Stimulated activated CD8-positive, alpha-beta memory T cell treated with anti-CD3 and anti-CD28 coated beads, Interleukin-7, amount 100 ng/mL, for 1 hour (primary cell): ENCODE measurements around the gene GNB5.

Experiments used
- DNase-seq, 2 donors: peaks; one replicate each; pipeline ENCODE4 v3.0.0-alpha.2; 2020; ENCODE audit warnings: low read depth in 2 of 2

The GNB5 gene

DNA sequence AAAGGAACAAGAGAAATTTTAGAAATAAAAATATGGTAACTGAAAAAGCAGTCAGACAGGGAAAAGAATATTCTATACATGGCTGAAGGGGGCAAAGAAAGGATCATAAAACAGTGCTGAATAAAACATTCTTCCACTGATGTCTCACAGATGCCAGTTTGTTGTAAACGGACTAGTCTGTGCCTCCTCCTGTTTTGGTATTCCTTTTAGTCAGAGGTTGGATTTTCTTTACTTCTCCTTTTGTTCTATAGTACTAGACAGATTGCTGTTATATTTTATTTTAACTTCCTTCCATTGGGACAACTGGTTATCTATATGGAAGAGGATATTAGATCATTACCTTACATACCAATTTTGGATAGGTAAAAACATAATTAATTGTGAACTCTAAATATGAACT is 16.0 kb upstream of the GNB5 start:
- no peak for DNase-seq

DNA sequence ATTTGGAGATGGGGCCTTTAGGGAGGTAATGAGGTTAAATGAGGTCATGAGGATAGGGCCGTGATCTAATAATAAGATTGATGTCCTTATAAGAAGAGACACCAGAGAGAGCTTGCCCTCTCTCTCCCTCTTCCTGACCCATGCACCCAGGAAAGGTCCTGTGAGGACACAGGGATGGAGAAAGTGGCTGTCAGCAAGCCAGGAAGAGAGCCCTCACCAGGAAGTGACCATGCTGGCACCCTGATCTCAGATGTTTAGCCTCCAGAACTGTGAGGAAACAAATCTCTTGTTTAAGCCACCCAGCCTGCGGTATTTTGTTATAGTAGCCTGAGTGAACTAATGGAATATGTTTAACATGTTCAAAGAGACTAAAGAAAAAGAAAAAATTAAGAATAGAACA is 15.3 kb upstream of the GNB5 start:
- no peak for DNase-seq

GRCh38 chr15:52204657-52205056 is 13.5 kb upstream of the GNB5 start:
- DNase-seq = no peak

DNA sequence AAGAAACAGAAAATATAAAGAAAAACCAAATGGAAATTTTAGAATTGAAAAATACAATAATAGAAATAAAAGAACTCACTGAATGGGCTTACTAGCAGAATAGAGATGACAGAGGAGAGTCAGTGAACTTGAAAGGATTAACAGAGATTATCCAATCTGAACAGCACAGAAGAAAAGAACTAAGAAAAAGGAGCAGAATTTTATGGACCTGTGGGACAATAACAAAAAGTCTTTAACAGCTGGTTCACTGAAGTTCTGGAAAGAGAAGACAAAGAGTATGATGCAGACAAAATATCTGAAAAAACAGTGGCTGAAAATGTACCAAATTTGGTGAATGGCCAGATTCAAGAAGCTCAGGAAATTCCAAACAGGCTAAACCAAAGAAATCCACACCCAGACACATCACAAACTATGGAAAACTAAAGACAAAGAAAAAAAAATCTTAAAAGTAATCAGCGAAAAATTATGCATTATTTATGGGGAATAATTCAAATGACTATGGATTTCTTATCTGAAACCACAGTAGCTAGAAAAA is 9.7 kb upstream of the GNB5 start:
- DNase-seq = no peak

GRCh38 chr15:52199271-52199670 is 8.1 kb upstream of the GNB5 start:
- DNase-seq = no peak

DNA sequence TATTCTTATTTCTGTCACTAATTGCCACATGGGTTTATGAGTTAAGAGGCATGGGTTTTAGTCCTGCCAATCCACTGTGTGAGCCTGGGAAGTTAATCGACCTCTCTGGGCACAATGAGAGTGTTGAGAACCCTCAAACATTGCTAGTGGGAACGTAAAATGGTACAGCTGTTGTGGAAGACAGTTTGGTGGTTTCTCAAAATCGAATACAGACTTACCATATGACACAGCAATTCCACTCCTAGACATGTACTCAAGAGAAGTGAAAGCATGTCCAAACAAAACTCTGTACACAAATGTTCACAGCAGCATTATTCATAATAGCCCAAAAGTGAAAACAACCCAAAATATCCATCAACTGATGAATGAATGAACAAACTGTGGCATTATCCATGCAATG is 5.7 kb upstream of the GNB5 start:
- no peak for DNase-seq

- no peak for DNase-seq
Observed at GRCh38 chr15:52193791-52194190, 2.6 kb upstream of the GNB5 start.

GRCh38 chr15:52193321-52193720 is 2.1 kb upstream of the GNB5 start:
- DNase-seq = no peak

GRCh38 chr15:52186651-52187486 is 4.3 kb downstream of the GNB5 start:
- no peak for DNase-seq

DNA sequence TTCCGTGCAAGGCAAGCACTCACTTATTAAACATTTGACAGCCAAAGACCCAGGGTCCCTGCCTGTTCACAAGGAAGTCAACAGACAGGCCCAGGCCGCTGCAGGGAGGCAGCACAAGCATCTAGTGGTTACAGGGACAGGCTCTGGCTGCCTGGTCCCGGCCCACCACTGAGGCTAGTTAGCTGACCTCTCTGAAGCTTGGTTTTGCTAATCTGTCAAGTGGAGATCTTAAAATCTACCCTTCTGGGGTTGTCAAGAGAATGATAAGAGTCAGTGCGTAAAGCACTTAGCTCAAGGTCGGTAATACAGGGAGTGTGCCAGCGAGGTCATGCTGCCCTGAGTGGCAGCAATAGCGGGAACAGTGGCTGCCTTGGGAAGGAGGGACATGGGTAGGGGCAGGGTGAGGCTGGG is 6.0 kb downstream of the GNB5 start:
- no peak for DNase-seq

- DNase-seq = no peak
Observed at GRCh38 chr15:52184721-52185120, 6.5 kb downstream of the GNB5 start.

DNA sequence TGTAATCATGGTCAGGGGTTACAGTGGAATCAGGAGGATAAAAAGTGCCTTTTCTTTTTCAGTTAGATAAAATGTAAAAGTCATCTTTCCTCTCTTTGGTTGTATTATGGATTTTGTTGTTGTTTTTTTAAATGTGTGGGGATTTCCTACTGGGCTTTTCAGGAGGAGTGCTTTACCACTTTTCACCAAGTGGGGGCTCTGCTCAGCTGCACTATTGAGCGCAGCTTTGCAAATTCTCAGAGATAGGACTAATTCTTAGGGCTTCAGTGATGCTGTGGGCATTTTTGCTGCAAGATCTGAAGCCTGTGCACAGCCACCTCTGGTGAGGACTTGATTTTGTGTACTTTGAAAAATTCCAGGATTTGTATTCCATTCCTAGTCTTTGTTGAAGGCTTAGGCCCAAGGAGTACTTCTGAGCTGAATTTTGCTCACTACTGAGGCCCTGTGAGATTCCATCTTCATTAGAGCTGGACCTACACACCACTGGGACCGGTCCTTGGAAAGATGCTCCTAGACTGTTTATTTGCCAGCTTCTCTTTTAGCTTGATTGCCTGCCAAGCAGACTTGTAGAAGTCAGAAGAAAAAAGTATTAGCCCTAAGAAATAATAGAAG is 7.5 kb downstream of the GNB5 start:
- no peak for DNase-seq

DNA sequence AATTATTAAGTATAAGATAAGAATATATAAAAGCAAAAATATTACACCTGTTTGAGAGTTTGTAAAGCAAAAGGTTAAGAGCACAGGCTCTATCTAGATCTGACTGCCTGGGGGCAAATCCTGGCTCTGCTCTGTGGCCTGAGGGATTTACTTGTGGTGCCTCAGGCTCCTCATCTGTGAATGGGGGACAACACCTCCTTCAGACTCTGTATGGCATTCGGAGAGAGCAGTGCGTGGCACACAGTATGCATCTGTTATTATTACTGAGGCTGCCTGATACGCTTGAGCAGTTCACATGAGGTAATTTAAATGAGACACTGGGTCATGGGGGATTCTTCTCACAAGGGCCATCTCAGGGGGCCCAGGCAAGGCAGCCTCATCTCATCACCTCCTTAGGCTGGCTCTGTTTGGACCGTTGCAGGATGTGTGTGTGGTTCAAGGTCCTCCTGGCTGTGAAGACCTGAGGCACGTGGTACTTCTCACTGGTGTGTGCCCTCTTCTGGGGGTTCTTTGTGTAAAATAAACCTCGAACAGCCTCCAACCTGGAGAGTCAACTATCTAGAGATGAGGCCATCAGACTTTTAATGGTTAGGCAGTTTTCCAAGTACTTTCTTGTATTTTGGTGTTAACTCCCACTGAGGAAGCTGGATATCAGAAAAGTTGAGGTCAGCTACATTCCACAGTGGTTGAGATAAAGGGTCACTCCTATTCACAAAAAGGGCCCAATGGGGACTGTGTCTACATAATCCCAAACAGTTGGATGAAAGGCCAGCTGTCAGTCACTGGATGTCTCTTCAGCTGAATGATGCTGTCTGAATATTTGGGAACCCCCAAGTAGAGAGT is 9.0 kb downstream of the GNB5 start:
- DNase-seq = no peak

GRCh38 chr15:52180851-52181450 is 10.2 kb downstream of the GNB5 start:
- no peak for DNase-seq

- DNase-seq = no peak
Observed at GRCh38 chr15:52180196-52180835, 10.9 kb downstream of the GNB5 start.

- DNase-seq = peak; percentile 69 to 72
Observed at GRCh38 chr15:52179278-52180195, 11.7 kb downstream of the GNB5 start.

DNA sequence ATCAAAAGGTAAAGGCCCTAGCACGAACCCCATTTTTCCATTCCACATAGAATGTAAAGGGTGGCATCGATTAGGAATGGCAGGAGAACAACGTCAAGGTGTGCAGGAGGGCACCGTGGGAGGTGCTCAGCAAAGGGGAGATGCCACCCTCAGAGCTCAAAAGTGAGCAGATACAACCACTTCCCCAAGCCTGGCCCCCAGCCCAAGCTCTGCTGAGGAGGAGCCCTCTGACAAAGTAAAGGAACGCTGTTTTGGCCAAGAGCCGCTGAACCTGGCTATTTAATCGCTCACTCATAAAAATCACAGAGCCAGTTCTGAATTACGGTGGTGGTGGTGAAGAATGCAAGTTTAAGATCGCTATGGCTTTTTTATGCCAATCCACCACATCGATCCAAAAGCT is 12.4 kb downstream of the GNB5 start:
- no peak for DNase-seq

- DNase-seq = no peak
Observed at GRCh38 chr15:52172869-52173268, 18.3 kb downstream of the GNB5 start.

DNA sequence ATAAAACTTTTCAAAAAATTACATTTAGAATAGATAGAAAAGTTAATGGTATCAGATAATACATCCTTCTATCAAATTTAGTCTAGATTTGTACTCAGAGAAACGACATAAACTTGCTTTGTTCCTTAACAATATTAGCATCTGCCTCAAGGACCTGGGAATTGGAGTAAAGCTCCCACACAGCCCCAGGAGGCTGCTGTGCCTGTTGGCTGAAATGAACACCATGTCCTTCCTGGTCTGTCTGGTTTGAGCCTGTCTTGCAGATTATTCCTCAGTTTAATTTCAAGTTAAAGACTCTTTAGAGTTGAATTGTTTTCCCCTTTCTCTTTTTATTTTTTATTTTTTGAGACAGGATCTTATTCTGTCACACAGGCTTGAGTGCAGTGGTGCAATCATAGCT is 19.4 kb downstream of the GNB5 start:
- no peak for DNase-seq

- no peak for DNase-seq
Observed at GRCh38 chr15:52171386-52171785, 19.8 kb downstream of the GNB5 start.
